Measurements from ENCODE around the gene KCNN3.

KCNN3 gene

DNA sequence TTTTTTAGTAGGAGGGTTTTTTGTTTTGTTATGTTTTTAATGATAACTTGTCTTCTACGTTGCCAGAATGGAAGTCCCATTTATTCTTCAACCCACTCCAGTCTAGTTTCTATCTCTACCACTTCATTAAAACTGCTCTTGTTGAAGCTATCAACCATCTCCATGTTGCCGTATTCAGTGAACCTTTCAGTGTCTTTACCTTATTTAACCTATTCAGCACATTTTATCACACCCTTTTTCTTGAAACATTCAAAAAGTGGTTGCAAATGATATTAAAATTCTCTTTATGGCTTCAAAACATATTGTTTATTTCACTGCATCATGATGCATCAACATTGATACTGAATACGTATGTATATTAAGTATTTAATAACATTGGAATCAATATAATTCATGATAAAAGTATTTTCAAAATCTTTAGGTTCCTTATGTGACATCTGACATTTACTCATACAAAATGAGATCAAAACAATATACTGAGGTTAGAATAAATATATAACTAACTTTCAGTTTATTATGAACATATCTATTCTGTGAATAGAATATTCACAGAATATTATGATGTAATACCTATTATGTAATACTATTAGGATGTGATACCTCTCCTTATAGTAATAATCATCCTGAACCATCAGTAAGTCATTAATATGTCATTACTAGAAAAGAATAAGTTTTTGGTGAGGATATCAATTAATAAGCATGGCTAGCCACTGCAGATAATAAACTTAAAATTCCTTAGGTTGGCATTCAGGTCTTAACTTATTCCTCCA, 210.1 kb downstream of the KCNN3 start:
- no peak for DNase-seq (ENCODE audit: low spot score)

DNA sequence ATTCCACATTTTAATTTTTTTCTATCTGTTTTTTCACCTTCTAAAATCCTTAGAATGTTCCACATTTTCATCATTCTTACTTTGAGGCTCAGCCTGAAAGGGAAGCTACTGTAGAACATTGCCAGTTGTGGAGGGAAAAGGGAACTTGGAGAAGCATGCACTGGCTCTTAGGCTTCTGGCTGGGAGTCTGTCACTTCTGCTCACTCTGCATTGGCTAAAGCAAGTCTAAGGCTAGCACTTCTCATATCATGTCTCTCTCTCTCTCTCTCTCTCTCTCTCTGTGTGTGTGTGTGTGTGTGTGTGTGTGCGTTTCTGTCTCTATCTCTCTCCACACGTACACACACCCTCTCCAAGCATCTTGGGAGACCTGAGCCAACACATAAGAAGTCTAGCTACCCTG, 212.5 kb downstream of the KCNN3 start:
- DNase-seq (ENCODE audit: low spot score): no peak

DNA sequence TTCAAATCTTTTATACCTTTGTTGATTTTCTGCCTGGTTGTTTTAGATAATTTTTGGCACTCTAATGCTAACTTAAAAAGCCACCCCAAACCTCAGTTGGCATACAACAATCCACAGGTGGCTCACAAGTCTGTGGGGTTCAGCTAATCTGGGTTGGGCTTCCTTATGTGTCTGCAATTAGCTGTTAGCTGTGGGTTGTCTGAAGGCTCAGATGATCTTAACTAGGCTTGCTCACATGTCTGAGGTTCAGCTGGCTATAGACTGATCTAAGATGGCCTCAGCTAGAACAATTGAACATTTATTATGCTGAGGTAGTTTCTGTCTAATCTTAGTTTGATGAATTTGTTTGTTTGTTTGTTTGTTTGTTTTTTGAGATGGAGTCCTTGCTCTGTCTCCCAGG, 217.2 kb downstream of the KCNN3 start:
- no peak for DNase-seq (ENCODE audit: low spot score)
